HG03439 (cell line): ENCODE data around the gene SELENOO.

Source experiments
- ATAC-seq: cut with Tn5 transposase; IDR thresholded peaks from one replicate; pipeline ENCODE4 v1.9.1; 2021; ENCODE audit warnings: mild to moderate bottlenecking, moderate library complexity; ENCODE audit not compliant: unreplicated experiment

Gene SELENOO

DNA sequence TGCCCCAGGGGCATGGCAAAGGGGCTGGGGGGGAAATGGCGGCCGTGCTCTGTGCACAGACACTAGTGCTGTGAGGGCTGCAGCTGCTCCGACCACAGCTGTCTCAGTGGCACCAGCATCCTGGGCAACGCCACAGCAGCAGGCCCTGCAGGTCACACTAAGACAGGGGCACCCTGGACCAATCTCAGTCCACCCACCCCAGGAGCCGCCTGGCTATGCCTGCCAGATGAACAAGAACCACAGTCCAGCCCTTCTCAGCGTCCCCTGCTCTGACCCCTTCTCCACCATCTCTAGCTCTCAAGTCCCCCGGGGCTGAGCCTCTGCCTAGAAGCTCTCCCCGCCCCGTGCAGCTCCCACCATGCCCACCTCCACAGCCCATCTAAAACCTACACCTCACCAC, 27.6 kb downstream of the SELENOO start:
- ATAC-seq, result no peak

- no peak for ATAC-seq
Measured at GRCh38 chr22:50229370-50229769, 28.6 kb downstream of the SELENOO start.

DNA sequence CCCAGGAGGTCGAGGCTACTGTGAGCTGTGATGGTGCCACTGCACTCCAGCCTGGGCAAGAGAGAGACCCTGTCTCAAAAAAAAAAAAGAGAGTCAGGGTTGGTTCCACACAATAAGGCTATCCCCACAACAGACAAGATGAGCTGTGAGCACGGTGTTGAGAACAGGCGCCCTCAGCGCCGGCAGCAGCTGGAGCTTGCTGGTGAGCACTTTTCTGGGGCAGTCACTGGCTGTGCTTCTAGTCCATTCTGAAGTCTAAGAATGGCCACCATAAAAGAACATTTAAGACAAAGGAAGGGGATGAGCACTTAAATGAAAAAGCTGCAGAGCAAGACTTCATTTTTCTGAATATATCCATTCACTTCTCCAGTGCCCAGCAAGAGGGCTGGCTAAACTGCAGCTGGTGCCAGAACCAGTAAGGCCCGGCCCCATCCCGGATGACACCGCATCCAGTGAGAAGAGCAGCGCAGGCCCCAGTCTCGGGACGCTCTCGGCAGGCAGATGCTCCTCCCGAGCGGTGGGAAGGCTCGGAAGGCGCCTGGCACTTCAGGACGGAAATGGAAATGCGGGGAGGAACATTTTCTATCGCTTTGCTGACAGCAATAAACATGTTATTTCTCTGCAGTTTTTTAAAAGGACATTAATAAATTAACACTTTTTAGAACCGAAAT, 31.8 kb downstream of the SELENOO start:
- ATAC-seq, result no peak

- ATAC-seq, result no peak
Measured at GRCh38 chr22:50233223-50233622, 32.4 kb downstream of the SELENOO start.

- ATAC-seq, result no peak
Measured at GRCh38 chr22:50236731-50237409, 36.1 kb downstream of the SELENOO start.

DNA sequence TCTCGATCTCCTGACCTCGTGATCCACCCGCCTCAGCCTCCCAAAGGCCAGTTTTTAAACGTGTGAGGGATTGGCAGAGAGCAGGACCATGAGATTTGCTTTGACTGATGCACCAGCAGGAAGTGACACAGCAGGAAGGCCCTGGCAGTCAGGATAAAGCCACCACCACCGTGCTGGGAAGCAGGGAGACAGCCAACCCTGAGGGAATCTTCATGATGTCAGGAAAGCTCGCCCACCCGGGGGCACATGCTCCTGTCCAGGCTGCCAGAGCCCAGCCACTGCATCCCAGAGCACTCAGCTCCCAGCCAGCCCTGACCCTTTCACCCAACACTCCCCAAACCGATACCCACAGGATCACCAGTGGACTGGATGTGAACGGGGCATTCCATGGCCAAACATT, 37.9 kb downstream of the SELENOO start:
- no peak for ATAC-seq

DNA sequence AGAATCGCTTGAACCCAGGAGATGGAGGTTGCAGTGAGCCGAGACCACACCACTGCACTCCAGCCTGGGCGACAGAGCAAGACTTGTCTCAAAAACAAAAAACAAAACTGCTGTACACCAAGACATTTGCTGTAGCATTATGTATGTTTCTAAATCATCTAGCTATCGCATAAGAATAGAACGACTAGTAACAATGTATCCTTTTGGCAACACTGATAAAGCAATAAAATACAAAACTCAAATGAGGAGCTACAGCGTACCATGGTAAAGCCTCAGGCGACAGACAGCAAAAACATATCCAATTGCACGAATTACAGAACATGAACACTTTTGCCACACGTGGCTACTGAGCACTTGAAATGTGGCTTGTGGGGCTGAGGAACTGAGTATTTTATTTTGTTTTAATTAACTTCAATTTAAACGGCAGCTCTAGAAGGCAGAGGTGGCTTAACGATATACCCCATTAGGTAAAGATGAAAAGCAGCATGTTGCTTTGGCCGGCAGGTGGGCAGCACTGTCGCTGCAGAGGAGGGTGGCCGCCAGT, 41.7 kb downstream of the SELENOO start:
- no peak for ATAC-seq

DNA sequence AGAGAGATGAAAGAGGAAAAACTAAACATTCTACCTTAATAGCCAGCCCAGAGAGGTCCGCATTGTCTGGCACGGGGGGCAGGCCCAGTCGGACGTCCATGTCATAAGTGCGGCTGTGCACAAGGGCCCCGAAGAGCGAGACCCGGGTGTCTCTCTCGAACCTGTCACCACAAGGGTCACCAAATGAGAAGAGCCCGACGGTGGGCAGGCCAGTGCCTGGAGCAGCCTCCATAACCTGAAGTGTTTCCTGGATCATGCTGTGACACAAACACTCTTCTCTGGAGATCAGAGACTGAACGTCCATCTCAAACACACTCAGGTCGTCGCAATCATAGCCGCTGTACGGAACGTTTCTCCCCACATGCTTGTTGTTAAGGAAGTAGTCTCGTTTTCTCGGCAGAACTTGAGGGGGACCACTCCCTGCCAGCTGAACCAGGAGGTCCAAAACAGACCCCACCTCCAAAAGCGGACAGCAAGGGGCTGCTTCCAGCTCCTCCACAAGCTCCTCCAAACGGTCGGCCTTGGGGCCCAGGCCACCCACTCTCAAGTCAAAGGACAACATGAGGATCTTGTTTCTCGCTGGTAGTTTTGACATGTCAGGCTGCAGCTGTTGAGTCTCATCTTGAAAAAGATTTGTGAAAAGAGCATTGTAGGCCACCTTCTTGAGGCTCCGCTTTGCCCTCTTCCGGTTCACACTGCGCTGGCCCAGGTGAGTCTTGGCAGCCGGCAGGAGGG, 43.0 kb downstream of the SELENOO start:
- no peak for ATAC-seq

DNA sequence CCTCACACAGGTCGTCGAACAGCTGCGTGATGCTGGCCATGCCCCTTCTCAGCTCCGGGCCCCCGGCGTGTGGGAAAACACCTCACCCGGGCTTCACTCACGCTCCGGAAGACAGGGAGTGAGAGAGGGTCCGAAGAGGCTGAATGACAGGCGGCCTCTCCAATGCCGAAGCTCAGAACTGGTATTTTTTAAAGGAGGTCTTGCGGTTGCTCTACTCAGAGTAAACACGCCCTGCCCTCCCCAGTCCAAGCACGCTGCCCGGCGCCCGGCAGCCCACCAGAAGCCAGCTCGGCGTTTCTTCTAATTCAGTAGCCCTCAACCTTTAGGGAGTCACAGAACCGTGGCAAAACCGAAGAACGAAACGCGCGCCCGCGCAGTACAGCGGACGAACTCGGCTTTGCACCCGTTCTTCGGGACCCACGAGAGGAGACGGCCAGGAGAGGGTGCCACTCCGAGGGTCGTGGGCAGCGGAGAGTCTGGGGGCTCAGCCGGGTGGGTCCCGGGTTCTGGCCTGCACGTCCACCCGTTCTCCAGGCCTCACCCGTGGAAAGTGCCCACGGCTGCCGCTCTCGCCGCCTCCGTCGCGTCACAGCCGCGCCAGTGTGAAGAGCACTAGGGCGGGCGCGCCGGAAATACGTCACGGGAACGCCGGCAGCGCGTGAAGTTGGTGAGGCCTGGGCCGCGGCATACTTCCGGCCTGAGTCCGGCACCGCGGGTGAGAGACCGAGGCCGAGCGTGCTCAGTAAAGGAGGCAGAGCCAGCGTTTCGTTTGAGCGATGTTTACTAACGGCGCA, 43.8 kb downstream of the SELENOO start, which contains the start of gene TUBGCP6:
Gene TUBGCP6, minus strand, starts transcription at position 604 of the 794 bp plus-strand sequence. Its CDS starts 564 bp downstream, at position 40.
- peak; percentile 64 for ATAC-seq

DNA sequence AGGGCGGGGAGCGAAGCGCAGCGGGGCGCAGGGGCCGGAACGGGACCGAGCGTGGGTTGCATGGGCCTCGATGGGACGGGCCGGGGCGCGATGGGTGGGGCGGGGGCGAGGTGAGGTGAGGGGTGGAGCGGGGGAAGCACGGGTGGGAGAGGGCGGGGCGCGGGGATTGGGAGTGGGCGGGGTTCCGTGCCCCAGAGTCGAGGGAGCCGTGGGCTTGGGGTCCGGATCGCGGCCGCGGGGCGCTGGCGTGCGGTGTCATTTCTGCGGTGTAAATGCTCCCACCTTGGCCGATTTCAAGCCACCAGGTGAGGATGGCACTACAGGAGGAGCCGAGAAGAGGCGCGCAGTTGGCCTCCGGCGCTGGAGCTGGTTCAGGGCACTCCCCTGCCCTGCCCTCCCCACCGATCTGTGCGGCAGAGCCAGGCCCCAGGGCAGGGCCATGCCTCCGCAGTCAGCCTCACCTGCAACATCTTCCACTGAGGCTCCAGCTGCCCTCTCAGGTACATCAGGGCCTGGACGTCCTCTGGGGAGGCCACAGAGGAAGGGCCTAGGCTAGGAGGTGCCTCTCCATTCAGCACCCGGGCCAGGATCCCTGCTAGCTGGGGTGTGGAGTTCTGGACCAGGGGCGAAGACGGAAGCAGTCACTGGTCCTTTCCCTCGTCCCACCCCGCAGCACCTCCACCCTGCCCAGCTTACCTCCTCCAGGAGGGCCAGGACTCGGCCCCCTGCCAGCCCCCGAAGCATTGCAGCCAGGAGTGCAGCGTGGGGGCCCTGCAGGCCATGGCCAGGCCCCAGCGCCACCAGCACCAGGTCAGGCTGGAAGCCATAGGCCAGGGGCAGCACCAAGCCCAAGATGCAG, 44.6 kb downstream of the SELENOO start:
- no peak for ATAC-seq

DNA sequence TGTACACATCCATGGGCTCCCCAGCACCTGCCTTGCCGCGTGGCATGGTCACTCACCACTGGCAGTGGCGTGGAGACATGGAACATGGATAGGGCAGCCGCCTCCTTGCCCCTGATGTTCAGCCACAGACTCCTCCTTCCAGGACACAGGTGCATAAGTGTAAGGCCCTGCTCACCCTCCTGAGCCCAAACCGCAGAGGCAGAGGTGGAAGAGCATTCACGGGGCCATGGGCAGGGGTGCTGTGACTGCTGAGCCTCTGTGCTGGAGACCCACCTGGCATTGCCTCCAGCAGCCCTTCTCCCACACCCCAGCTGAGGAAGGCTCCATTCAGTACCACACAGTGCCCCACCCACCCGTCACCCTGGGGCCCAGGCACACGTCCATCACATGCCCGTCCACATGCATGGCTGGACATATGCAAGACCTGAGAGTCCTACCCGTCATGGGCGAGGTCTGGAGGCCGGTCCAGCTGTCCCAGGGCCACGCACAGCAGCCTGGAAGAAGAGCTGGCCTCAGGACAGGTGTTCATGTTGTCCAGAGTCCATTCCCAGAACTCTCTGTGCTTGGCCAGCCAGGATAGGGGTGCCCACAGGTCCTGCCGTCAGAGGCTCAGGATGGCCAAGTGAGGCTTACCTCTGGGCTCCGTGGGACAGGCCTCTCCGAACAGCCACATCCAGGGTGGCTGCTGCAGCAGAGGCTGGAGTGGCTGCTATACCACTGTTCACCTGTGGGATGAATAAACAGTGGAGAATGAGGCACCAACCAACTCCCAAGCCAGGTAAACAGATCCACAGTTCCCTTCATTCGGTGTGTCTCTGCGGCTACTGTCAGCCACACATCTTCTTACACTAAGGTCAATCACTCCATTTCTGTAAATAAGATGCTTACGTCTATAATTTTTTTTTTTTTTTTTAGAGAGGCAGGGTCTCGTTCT, 45.7 kb downstream of the SELENOO start:
- ATAC-seq, result no peak

- ATAC-seq, result no peak
Measured at GRCh38 chr22:50247748-50248147, 46.9 kb downstream of the SELENOO start.

DNA sequence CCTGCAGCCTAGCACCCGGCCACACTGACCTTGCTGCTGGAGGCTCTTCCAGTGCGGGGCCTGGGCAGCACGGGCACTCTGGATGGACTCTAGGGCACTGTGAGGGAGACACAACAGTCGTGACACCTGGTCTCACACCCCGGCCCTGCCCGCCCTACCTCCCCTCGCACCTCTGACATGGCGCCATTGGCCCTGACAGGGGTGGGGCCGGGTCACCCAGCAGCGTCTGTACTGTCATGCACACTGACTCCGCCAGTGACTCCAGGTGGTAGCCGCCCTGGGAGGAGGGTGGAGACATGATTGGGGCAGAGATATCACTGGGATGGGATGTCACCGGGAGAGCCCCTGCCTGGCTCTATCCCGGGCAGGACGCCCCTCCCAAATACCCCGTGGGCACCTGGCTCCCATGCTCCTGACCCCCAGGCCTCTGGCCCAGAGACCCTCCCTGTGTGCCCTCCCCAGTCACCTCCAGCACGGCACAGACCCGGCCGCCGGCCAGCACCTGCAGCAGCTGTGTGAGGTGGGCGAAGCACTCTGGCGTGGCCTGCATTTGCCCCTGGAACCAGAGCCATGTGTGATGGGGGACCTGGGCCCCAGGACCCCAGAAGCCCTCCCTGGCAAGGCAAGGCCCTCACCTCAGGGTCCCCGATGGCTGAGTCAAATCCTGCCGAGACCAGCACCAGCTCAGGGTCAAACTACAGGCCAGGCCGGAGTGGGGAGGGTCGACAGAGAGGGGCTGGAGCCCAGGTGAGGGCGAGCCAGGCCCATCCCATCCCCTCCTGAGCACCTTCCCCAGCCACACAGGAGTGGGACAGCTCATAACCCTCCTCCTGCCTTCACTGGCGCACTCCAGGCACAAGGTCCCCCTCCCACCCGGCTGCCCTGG, 47.6 kb downstream of the SELENOO start:
- ATAC-seq, result no peak

DNA sequence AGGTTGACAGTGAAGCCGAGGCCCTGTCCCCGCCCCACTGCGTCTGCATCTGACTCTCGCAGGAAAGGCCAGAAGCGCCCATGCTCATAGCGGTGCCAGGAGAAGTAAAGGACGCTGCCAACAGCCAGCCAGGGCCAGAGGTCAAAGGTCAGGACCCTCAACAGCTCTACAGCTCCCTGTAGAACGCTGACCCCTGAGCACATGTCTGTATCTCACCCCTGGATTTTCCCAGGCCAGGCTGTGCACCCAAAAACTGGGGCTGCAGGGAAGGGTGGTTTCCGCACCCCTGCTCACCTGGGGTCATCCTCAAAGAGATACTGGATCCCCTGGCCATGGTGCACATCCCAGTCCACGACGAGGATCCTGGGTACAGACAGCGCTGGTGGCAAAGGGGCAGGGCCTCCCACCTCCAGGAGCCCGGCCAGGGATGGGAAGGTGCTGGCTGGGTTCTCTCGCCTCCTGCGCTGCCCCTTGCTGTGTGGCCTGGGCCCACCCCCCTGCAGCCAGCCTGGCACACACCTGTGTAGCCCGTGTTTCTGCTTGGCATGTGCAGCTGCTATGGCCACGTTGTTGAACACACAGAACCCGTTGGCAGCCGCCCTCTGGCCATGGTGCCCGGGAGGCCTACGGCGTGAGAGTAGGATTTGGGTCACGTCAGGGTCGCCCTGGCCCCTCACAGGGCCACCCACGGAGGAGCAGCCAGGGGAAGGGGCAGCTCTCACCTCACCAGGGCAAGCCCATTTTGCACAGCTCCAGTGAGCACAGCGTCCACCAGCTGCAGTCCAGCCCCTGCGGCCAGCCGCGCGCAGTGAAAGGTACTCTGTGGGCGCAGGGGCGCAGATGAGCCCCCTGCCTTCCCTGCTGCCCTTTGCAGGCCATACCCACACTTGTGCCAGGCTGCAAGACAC, 48.8 kb downstream of the SELENOO start:
- ATAC-seq, result no peak

GRCh38 chr22:50250249-50250554, 49.4 kb downstream of the SELENOO start:
- no peak for ATAC-seq

DNA sequence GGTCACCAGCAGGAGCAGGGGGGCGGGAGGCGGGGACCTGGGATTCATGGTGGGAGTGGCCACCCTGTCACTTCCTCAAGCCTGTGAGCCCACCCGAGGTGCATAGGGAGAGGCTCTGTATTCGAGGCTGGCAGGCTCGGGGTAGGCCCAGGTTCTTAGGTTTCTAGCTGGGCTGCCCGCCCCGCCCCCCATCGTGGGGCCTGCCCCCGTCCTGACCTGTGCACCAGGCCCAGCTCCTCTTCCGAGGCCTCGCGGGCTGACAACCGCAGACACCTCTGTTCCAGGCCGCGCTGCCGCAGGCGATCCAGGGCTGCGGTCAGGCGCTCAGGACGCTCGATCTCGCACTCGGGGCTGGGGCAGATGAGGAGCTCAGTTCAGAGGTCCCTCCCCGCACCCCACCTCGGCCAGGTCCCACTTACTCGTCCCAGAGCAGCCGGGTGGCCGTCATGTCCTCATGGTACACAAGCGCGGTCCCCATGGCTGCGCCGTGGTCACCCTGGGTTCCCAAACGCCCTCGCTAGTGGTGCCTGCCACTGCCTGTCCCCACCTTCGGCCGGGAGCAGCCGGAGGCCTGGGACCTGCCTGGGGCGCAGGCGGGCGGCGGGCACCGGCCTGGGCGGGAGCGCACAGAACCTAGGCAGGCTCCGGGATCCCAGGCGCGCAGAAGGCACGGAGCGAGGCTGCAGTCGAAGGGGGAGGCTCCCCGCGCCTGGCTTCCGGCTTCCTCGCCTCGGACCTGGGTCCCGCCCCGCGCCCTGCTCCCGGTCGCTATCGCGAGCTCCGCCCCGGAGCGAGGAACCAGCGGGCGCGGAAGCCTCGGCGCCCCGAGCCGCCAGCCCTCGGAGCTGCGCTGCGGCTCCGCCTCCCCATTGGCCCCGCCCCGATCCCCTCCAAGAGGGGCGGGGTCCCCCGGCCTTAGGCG, 50.0 kb downstream of the SELENOO start, which contains the start of gene HDAC10:
Gene HDAC10, minus strand, starts transcription at position 711 of the 922 bp plus-strand sequence. Its CDS starts 233 bp downstream, at position 478.
- ATAC-seq, result no peak
